ENCODE results near the gene CLHC1. TPM values are rescaled to one million over a fixed set of nuclear protein-coding genes. Genes with fewer than 3 reads are reported as not detected.

The CLHC1 gene
- total RNA-seq, 1 experiment from 2014 or later = 11.1 TPM

DNA sequence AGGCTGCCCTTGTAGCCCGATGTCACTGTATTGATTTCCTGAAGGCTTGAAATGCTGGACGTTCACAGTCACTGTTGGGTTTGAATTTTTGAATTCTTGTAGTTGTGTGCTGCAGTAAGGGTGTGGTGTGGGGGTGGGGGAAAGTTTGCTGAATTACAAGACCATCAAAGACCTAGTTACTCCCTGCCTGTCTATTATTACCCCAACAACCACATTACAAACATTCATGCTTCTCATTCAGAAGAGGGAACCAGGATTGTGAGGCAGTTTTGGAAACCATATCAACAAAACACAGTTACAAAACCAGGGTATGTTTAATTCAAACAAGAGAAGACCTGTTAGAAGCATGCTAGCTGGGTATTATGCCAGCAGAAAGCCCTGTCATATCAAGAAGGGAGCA, 85.8 kb downstream of the CLHC1 start:
- H4K20me1 ChIP-seq (ENCODE audit: insufficient read depth) = no peaks in the 10 kb centered on the region
- POLR2A ChIA-PET = no interaction called here
- RAD21 ChIA-PET (ENCODE audit: low non-redundant PET in 1 of 2, low total read pairs in 2 of 2, uncharacterized antibody in 2 of 2, unreplicated experiment in 2 of 2) = no interaction called here

DNA sequence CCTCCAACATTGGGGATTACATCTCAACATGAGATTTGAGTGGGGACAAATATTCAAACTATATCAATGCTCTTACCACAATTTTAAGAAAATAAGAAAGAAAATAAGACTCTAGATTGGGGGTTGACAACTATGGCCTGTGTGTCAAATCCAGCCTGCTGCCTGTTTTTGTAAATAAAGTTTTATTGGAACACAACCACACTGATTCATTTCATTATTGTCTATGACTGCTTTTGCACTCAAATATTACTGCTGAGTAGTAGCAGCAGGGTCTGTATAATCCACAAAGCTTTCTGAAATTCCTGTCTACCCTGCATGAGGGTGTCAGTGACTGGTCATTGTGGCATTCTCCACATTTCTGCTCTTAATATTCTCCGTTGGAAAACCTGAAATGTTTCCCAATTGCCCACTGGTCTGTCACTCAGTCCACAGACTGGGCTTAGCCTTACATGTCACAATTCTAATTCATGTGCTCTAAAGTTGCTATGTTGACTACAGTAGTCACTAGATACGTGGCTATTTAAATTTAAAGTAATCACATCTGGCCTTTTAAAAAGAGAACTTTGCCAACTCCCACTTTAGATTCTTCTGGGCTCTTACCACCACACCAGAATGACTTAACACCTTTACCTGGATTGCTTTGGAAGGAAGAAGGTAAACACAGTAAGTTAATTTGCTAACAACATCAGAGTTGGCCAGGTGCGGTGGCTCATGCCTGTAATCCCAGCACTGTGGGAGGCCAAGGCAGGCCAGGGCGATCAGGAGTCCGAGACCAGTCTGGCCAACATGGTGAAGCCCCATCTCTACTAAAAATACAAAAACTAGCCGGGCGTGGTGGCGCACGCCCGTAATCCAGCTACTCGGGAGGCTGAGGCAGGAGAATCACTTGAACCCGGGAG, 86.9 kb downstream of the CLHC1 start:
- ChIA-PET CTCF (no interaction called here), RAD21 (ENCODE audit: low non-redundant PET in 1 of 2, low total read pairs in 2 of 2, uncharacterized antibody in 2 of 2, unreplicated experiment in 2 of 2) (no interaction called here), POLR2A (no interaction called here)
- intact Hi-C loops (cut with micrococcal nuclease) = no loop called here
- H3K9me2 ChIP-seq (ENCODE audit: insufficient read depth) = no peaks in the 10 kb centered on the region
- no TSS peak for BruUV-seq (replicated peaks)
- no peak overlapping the region for H3K27ac ChIP-seq (ENCODE audit: low read depth, low read length)
- DNase-seq (ENCODE audit: low read depth, low spot score) = no peak
- H3K4me1 ChIP-seq (ENCODE audit: control insufficient read depth in 1 of 2, insufficient read depth in 2 of 2, low read length in 2 of 2) = no peaks in the 10 kb centered on the region
- H3K4me2 ChIP-seq (ENCODE audit: low read length) = no peak overlapping the region
- no peaks in the 10 kb centered on the region for H3K36me3 ChIP-seq (ENCODE audit: control insufficient read depth in 1 of 2, insufficient read depth in 2 of 2, low read length in 2 of 2)
- H2AFZ ChIP-seq (ENCODE audit: low read depth, low read length, poor library complexity, severe bottlenecking) = no peak overlapping the region
- H3K9ac ChIP-seq (ENCODE audit: low read length) = no peak overlapping the region
- H3K4me3 ChIP-seq (replicated peaks in 1 of 2; ENCODE audit: low read depth in 1 of 2, low read length in 2 of 2) = no peak overlapping the region
- H3K79me2 ChIP-seq (ENCODE audit: insufficient read depth, low read length) = no peaks in the 10 kb centered on the region
- ATAC-seq = no peak
- H3K27me3 ChIP-seq (ENCODE audit: insufficient read depth, low read length) = no peaks in the 10 kb centered on the region
- H3K9me3 ChIP-seq (ENCODE audit: control insufficient read depth in 1 of 2, insufficient read depth in 1 of 2, low read depth in 1 of 2, low read length in 2 of 2) = no peaks in the 10 kb centered on the region
- no peaks in the 10 kb centered on the region for H4K20me1 ChIP-seq (ENCODE audit: insufficient read depth)
- TF ChIP-seq SRF (IDR thresholded peaks at IDR 0.05; ENCODE audit: low read depth) = no peak
- TF ChIP-seq, protein P1, sequence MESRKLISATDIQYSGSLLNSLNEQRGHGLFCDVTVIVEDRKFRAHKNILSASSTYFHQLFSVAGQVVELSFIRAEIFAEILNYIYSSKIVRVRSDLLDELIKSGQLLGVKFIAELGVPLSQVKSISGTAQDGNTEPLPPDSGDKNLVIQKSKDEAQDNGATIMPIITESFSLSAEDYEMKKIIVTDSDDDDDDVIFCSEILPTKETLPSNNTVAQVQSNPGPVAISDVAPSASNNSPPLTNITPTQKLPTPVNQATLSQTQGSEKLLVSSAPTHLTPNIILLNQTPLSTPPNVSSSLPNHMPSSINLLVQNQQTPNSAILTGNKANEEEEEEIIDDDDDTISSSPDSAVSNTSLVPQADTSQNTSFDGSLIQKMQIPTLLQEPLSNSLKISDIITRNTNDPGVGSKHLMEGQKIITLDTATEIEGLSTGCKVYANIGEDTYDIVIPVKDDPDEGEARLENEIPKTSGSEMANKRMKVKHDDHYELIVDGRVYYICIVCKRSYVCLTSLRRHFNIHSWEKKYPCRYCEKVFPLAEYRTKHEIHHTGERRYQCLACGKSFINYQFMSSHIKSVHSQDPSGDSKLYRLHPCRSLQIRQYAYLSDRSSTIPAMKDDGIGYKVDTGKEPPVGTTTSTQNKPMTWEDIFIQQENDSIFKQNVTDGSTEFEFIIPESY (IDR thresholded peaks at IDR 0.05; ENCODE audit: extremely low read depth, insufficient replicate concordance, low read length) = no peak
- no peak for TF ChIP-seq CTCF (IDR thresholded peaks at IDR 0.05 in 2 of 3, conservative IDR thresholded peaks at IDR 0.05 in 1 of 3; ENCODE audit: borderline replicate concordance in 1 of 3, insufficient read depth in 1 of 3, low read depth in 2 of 3, low read length in 2 of 3)
- no peak for TF ChIP-seq EZH2phosphoT487 (IDR thresholded peaks at IDR 0.05; ENCODE audit: borderline replicate concordance)
- no peak for TF ChIP-seq SP1 (IDR thresholded peaks at IDR 0.05; ENCODE audit: low read depth)
- no peak for TF ChIP-seq ATF3 (IDR thresholded peaks at IDR 0.05)

More for the DNA sequence above, 85.8 kb downstream of the CLHC1 start:
- no peak overlapping the region for H2AFZ ChIP-seq (ENCODE audit: low read depth, low read length, poor library complexity, severe bottlenecking)
- no peak for DNase-seq (ENCODE audit: low read depth, low spot score)
- H3K9me3 ChIP-seq (ENCODE audit: control insufficient read depth in 1 of 2, insufficient read depth in 1 of 2, low read depth in 1 of 2, low read length in 2 of 2) = no peaks in the 10 kb centered on the region
- no TSS peak for BruUV-seq (replicated peaks)
- no peak for ATAC-seq
- CTCF ChIA-PET = no interaction called here
- H3K4me2 ChIP-seq (ENCODE audit: low read length) = no peak overlapping the region
- TF ChIP-seq ELF1 (IDR thresholded peaks at IDR 0.05; ENCODE audit: borderline replicate concordance, low read depth) = no peak
- no peak for TF ChIP-seq EZH2 (IDR thresholded peaks at IDR 0.05)
- TF ChIP-seq EZH2phosphoT487 (IDR thresholded peaks at IDR 0.05; ENCODE audit: borderline replicate concordance) = no peak
- TF ChIP-seq ATF3 (IDR thresholded peaks at IDR 0.05) = no peak
- TF ChIP-seq RAD21 (IDR thresholded peaks at IDR 0.05; ENCODE audit: low read depth) = no peak
- TF ChIP-seq SIN3A (IDR thresholded peaks at IDR 0.05; ENCODE audit: low read depth) = no peak
- intact Hi-C loops (cut with micrococcal nuclease) = no loop called here
- no peaks in the 10 kb centered on the region for H3K4me1 ChIP-seq (ENCODE audit: control insufficient read depth in 1 of 2, insufficient read depth in 2 of 2, low read length in 2 of 2)
- H3K36me3 ChIP-seq (ENCODE audit: control insufficient read depth in 1 of 2, insufficient read depth in 2 of 2, low read length in 2 of 2) = no peaks in the 10 kb centered on the region
- H3K4me3 ChIP-seq (replicated peaks in 1 of 2; ENCODE audit: low read depth in 1 of 2, low read length in 2 of 2) = no peak overlapping the region
- no peaks in the 10 kb centered on the region for H3K27me3 ChIP-seq (ENCODE audit: insufficient read depth, low read length)
- no peaks in the 10 kb centered on the region for H3K9me2 ChIP-seq (ENCODE audit: insufficient read depth)
- H3K9ac ChIP-seq (ENCODE audit: low read length) = no peak overlapping the region
- H3K27ac ChIP-seq (ENCODE audit: low read depth, low read length) = no peak overlapping the region
- no peaks in the 10 kb centered on the region for H3K79me2 ChIP-seq (ENCODE audit: insufficient read depth, low read length)

Measured in HCT116 (cell line).